Esophagus muscularis mucosa (tissue), 4 donors: ENCODE measurements around the gene BCL6B.
"Not testable (repeated sequence)": the region's sequence is repeated elsewhere in the genome, so short reads cannot be mapped to it uniquely, and the experiment has no call there.

Experiments
- EP300 ChIP-seq: sonication (generic); formaldehyde crosslinking; IDR thresholded peaks from one replicate; pipeline ENCODE4 v1.6.1; 2017; ENCODE audit warnings: antibody characterized with exemption
- POLR2A ChIP-seq: fragments of 450-650 bp; IDR thresholded peaks from one replicate; pipeline ENCODE4 v1.6.1; 2017; ENCODE audit warnings: antibody characterized with exemption, moderate library complexity, mild to moderate bottlenecking, low read depth
- POLR2AphosphoS5 ChIP-seq, 2 donors: sonication (generic); formaldehyde crosslinking; IDR thresholded peaks; one replicate each; pipeline ENCODE4 v1.6.1; 2017; ENCODE audit warnings: antibody characterized with exemption in 2 of 2
- TF ChIP-seq, protein P1 (sequence below), 3 experiments: fragments of 200-600 bp in 2 of 3; fragments of 450-650 bp in 1 of 3; sonication (generic) in 2 of 3; IDR thresholded peaks; one replicate each; pipeline ENCODE4 v1.5.1; 2017 to 2019; ENCODE audit warnings: antibody characterized with exemption in 3 of 3, mild to moderate bottlenecking in 2 of 3, moderate library complexity in 1 of 3

- TF ChIP-seq POLR2A, EP300: not testable (repeated sequence)
- TF ChIP-seq, protein P1, sequence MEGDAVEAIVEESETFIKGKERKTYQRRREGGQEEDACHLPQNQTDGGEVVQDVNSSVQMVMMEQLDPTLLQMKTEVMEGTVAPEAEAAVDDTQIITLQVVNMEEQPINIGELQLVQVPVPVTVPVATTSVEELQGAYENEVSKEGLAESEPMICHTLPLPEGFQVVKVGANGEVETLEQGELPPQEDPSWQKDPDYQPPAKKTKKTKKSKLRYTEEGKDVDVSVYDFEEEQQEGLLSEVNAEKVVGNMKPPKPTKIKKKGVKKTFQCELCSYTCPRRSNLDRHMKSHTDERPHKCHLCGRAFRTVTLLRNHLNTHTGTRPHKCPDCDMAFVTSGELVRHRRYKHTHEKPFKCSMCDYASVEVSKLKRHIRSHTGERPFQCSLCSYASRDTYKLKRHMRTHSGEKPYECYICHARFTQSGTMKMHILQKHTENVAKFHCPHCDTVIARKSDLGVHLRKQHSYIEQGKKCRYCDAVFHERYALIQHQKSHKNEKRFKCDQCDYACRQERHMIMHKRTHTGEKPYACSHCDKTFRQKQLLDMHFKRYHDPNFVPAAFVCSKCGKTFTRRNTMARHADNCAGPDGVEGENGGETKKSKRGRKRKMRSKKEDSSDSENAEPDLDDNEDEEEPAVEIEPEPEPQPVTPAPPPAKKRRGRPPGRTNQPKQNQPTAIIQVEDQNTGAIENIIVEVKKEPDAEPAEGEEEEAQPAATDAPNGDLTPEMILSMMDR (IDR thresholded peaks at IDR 0.05): not testable (repeated sequence)
- peak; percentile 47 to 61 for TF ChIP-seq POLR2AphosphoS5 (IDR thresholded peaks at IDR 0.05)
These were observed 24.0 kb downstream of the BCL6B start for GRCh38 chr17:7046725-7047397.
